B cell (primary cell): ENCODE results near the gene TPP1. TPM values are rescaled to one million over a fixed set of nuclear protein-coding genes. Genes with fewer than 3 reads are reported as not detected.

Experiments
- ATAC-seq: fragments of 200-7000 bp; cut with Tn5 transposase; one replicate; pipeline ENCODE4 v1.10.0; 2021; ENCODE audit warnings: low read depth, mild to moderate bottlenecking, moderate number of reproducible peaks, moderate library complexity
- CTCF ChIA-PET: fragments of 350-600 bp; sonication (Branson Sonifier 250); formaldehyde crosslinking; loops from one replicate; lab custom pipeline; 2021; ENCODE audit warnings: antibody characterized with exemption, inconsistent platforms; lab: Charles Lee
- POLR2A ChIA-PET: fragments of 350-600 bp; sonication (Branson Sonifier 250); formaldehyde crosslinking; loops from one replicate; lab custom pipeline; 2021; ENCODE audit warnings: antibody characterized with exemption; lab: Charles Lee
- DNase-seq: peaks from one replicate; pipeline ENCODE4 v3.0.0; 2013
- H2AFZ ChIP-seq: 2 replicates; pipeline ENCODE4 v1.6.1; 2012; ENCODE audit warnings: mild to moderate bottlenecking, low read depth, low read length; ENCODE audit not compliant: insufficient read depth, poor library complexity, severe bottlenecking
- H3K27ac ChIP-seq, 2 donors: 1 replicate in 1 of 2; 2 replicates in 1 of 2; pipeline ENCODE4 v1.5.1; 2012 to 2013; ENCODE audit warnings: low read length in 2 of 2, mild to moderate bottlenecking in 2 of 2, moderate library complexity in 1 of 2
- H3K27me3 ChIP-seq, 4 experiments: fragments of 200-600 bp in 1 of 4; sonication (generic) in 1 of 4; replicated peaks in 1 of 4; 1 replicate in 2 of 4; 2 replicates in 2 of 4; pipeline versions ENCODE4 v1.6.1 to v1.7.0; 2013 to 2016; ENCODE audit warnings: low read length in 3 of 4, mild to moderate bottlenecking in 2 of 4, mixed read lengths in 1 of 4, moderate library complexity in 1 of 4; ENCODE audit not compliant: insufficient read depth in 4 of 4, control insufficient read depth in 3 of 4; ENCODE audit errors: control extremely low read depth in 1 of 4
- H3K36me3 ChIP-seq, 2 experiments: replicated peaks in 1 of 2; 1 replicate in 1 of 2; 2 replicates in 1 of 2; pipeline versions ENCODE4 v1.6.1 to v1.7.1; 2013; ENCODE audit warnings: low read length in 1 of 2; ENCODE audit not compliant: insufficient read depth in 2 of 2, control insufficient read depth in 1 of 2; ENCODE audit errors: control extremely low read depth in 1 of 2, extremely low read depth in 1 of 2
- H3K4me1 ChIP-seq, 2 donors: fragments of 200-600 bp in 1 of 2; sonication (generic) in 1 of 2; 1 replicate in 1 of 2; 2 replicates in 1 of 2; pipeline versions ENCODE4 v1.5.1 to v1.6.1; 2013 to 2017; ENCODE audit warnings: low read length in 2 of 2; ENCODE audit not compliant: control insufficient read depth in 2 of 2, insufficient read depth in 2 of 2
- H3K4me2 ChIP-seq: replicated peaks from 2 replicates; pipeline ENCODE3; 2012; ENCODE audit warnings: mild to moderate bottlenecking, low read depth, low read length; ENCODE audit not compliant: poor library complexity, severe bottlenecking
- H3K4me3 ChIP-seq, 5 experiments: fragments of 200-600 bp in 1 of 5; sonication (generic) in 1 of 5; 1 replicate in 3 of 5; 2 replicates in 2 of 5; pipeline versions ENCODE4 v1.5.1 to v1.7.0; 2011 to 2016; ENCODE audit warnings: low read length in 4 of 5, mild to moderate bottlenecking in 4 of 5, low read depth in 2 of 5, control low read depth in 1 of 5, moderate library complexity in 1 of 5; ENCODE audit not compliant: insufficient read depth in 1 of 5; ENCODE audit errors: control extremely low read depth in 1 of 5, extremely low read depth in 1 of 5
- H3K79me2 ChIP-seq: fragments of 200-600 bp; sonication (generic); one replicate; pipeline ENCODE4 v1.6.0; 2016; ENCODE audit warnings: low read length; ENCODE audit not compliant: control insufficient read depth, insufficient read depth
- H3K9ac ChIP-seq: fragments of 200-600 bp; sonication (generic); 2 replicates; pipeline ENCODE4 v1.6.1; 2017; ENCODE audit warnings: mild to moderate bottlenecking, low read length, moderate library complexity
- H3K9me3 ChIP-seq, 3 donors: one replicate each; pipeline versions ENCODE4 v1.6.1 to v1.7.1; 2013; ENCODE audit warnings: low read length in 2 of 3; ENCODE audit not compliant: control insufficient read depth in 2 of 3, insufficient read depth in 1 of 3; ENCODE audit errors: control extremely low read depth in 1 of 3
- H4K20me1 ChIP-seq: 2 replicates; pipeline ENCODE4 v1.6.0; 2012; ENCODE audit warnings: mild to moderate bottlenecking, low read length; ENCODE audit not compliant: insufficient read depth, control insufficient read depth, poor library complexity, severe bottlenecking
- H3K27ac Mint-ChIP-seq: one replicate; pipeline ENCODE4 v1.8.0; 2021; ENCODE audit warnings: mixed read lengths
- H3K27me3 Mint-ChIP-seq: one replicate; pipeline ENCODE4 v1.8.0; 2021; ENCODE audit warnings: mixed read lengths
- H3K4me1 Mint-ChIP-seq: one replicate; pipeline ENCODE4 v1.8.0; 2021; ENCODE audit warnings: mixed read lengths
- H3K4me3 Mint-ChIP-seq: one replicate; pipeline ENCODE4 v1.8.0; 2021; ENCODE audit warnings: mixed read lengths
- H3K9me3 Mint-ChIP-seq: one replicate; pipeline ENCODE4 v1.8.0; 2022; ENCODE audit warnings: mixed read lengths; ENCODE audit not compliant: insufficient read depth
- EZH2 ChIP-seq: IDR thresholded peaks from 2 replicates; pipeline ENCODE4 v1.6.1; 2012; ENCODE audit warnings: borderline replicate concordance, low read depth, mild to moderate bottlenecking, moderate library complexity, low read length; ENCODE audit not compliant: insufficient read depth, poor library complexity, severe bottlenecking
- WGBS: methylation state at CpG from one replicate; pipeline ENCODE4 v1.1.5; 2013; ENCODE audit warnings: missing lambda C conversion rate; ENCODE audit not compliant: insufficient coverage; 5-methylcytosine and 5-hydroxymethylcytosine counted together
- intact Hi-C: fragments of 100-400 bp; cut with micrococcal nuclease; formaldehyde crosslinking; loops from one replicate; pipeline ENCODE4 v1.10.0; 2022
- polyA plus RNA-seq: library from polyadenylated mRNA; depleted of rRNA; stranded (reverse); fragments of >200 nt; gene quantifications from 2 replicates; pipeline ENCODE4 v1.2.3, GENCODE V29; 2012
- total RNA-seq, 2 donors: library from RNA; stranded (reverse); fragments of 120-200 nt in 1 of 2; gene quantifications; 1 replicate in 1 of 2; 2 replicates in 1 of 2; pipeline versions ENCODE4 v1.2.3 to v1.2.4, GENCODE V29; 2013 to 2022
- TF ChIP-seq, protein P1 (sequence below): fragments of 200-600 bp; IDR thresholded peaks from one replicate; pipeline ENCODE4 v1.8.0; 2022; ENCODE audit warnings: antibody characterized with exemption, mild to moderate bottlenecking

TPP1 gene
- total and polyA plus RNA-seq, 2 donors (not counting 1 experiment from before 2014, with no cell fraction given), result 133 to 191 TPM

DNA sequence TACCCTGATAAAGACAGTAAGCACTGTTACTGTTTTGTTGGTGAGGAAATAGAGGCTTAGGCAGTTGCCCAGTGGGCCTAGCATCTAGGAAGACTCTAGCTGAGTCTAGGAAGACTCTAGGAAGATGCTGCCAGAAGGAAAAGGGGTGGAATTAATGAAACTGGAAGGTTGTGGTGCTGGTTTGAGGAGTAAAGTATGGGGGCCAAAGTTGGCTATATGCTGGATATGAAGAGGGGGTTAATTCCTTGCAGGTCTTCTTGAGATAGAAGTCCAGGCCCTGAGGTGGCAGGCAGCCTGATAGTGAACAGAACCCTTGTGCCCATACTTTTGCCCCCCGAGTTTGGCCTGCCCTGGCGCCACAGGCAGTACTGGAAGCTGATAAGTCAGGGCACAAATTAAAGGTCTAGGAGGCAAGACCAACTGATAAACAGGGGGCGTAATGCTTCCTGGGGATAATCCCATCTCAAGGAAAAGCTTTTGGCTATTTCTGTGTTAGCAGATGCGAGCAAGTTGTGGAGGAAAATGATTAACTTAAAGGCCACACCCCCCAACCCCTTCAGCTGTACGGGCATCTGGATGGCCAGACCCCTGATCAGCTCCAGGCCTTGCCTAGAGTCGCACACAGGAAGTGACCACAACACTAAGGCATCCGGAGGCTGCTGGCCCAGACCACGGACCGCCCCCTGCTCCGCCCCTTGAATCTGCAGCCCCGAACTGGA lies 12.6 kb downstream of the TPP1 start:
- POLR2A ChIA-PET, result interaction anchor here (1.0 to 4.6 kb wide), 2 partner anchors 12 to 76 kb away, joined by 3 to 38 read pairs; partner anchors contain the start of genes MRPL17 and TPP1

More for the DNA sequence above, 12.6 kb downstream of the TPP1 start:
- Histone ChIP-seq H3K4me3 (no peak overlapping the region), H3K9ac (peak overlapping the region; percentile 10), H3K36me3 (peaks cover 2 to 42% of the 10 kb centered on the region in 2 experiments), H2AFZ (no peak overlapping the region), H4K20me1 (peaks cover 22% of the 10 kb centered on the region), H3K27ac (peak overlapping the region; percentile 56 to 78), H3K4me1 (peaks cover 57 to 66% of the 10 kb centered on the region in 2 donors), H3K4me2 (peak overlapping the region; percentile 94), H3K27me3 (no peaks in the 10 kb centered on the region), H3K79me2 (peaks cover 78% of the 10 kb centered on the region), H3K9me3 (no peaks in the 10 kb centered on the region)
- no peak for ATAC-seq
- intact Hi-C loops, result no loop called here
- no peak for TF ChIP-seq EZH2
- TF ChIP-seq, protein P1, sequence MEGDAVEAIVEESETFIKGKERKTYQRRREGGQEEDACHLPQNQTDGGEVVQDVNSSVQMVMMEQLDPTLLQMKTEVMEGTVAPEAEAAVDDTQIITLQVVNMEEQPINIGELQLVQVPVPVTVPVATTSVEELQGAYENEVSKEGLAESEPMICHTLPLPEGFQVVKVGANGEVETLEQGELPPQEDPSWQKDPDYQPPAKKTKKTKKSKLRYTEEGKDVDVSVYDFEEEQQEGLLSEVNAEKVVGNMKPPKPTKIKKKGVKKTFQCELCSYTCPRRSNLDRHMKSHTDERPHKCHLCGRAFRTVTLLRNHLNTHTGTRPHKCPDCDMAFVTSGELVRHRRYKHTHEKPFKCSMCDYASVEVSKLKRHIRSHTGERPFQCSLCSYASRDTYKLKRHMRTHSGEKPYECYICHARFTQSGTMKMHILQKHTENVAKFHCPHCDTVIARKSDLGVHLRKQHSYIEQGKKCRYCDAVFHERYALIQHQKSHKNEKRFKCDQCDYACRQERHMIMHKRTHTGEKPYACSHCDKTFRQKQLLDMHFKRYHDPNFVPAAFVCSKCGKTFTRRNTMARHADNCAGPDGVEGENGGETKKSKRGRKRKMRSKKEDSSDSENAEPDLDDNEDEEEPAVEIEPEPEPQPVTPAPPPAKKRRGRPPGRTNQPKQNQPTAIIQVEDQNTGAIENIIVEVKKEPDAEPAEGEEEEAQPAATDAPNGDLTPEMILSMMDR, result no peak
- Mint-ChIP-seq H3K9me3 (no peaks in the 10 kb centered on the region), H3K27me3 (no peaks in the 10 kb centered on the region), H3K4me3 (no peak overlapping the region), H3K27ac (peak overlapping the region; percentile 81), H3K4me1 (peaks cover 45% of the 10 kb centered on the region)
- peak; percentile 53 for DNase-seq
- 35% methylated on average over 6 of the region's 11 CpGs for WGBS
- CTCF ChIA-PET, result interaction anchor here (1.8 to 7.0 kb wide), 2 partner anchors 12 to 77 kb away, joined by 8 to 52 read pairs; partner anchors contain the start of gene MRPL17
